HG03175 (cell line): Measurements from ENCODE around the gene PIEZO2.

ENCODE experiments used
- ATAC-seq: cut with Tn5 transposase; IDR thresholded peaks from one replicate; pipeline ENCODE4 v1.9.1; 2021; ENCODE audit warnings: mild to moderate bottlenecking, moderate library complexity; ENCODE audit not compliant: unreplicated experiment

The PIEZO2 gene

GRCh38 chr18:11114653-11115052, 34.7 kb downstream of the PIEZO2 start:
- no peak for ATAC-seq

- no peak for ATAC-seq
Measured at GRCh38 chr18:11113937-11114336, 35.4 kb downstream of the PIEZO2 start.

DNA sequence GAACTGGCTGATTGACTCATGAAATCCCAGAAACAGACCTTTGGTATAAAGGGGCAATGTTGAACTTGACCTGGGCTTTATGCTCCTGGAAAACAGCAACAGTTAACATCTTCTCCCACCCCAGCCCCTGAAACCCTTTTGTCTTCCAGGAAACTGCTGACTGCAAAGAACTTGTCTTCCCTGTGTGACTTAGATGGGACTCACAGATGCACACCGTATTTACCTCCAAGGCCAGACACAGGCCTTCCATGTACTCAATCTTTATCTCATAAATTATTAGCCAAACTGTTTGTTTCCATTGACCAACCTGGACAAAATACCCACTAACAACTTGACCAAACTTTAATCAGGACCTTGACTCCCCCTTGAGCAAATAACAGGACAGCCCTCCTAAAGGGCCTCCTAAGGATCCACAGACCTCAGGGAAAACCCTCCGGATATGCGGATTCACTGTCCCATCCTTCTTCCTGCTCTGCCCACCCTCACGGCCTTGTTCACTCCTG, 36.3 kb downstream of the PIEZO2 start:
- no peak for ATAC-seq

DNA sequence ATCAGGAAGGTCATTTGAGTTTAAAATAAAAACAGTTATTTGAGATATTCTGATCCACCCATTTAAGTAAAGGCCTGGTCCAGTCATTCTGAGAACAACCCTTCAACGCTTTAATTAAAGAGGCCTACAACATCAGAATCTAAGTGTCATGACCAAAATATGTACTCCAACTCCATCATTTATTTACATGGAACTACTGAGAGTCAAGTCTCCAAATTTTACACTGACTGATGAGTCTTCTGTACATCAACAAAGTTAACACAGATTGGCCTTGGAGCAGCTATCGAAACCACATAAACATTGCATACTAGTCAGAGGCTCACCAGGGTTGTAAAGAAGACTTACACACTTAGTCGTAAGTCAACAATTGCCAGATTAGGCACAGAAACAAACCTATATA, 37.1 kb downstream of the PIEZO2 start:
- ATAC-seq, result no peak

GRCh38 chr18:11110509-11110908, 38.9 kb downstream of the PIEZO2 start:
- no peak for ATAC-seq

- no peak for ATAC-seq
Measured at GRCh38 chr18:11108947-11109346, 40.4 kb downstream of the PIEZO2 start.

- ATAC-seq, result no peak
Measured at GRCh38 chr18:11106894-11107293, 42.5 kb downstream of the PIEZO2 start.

- ATAC-seq, result no peak
Measured at GRCh38 chr18:11105463-11105862, 43.9 kb downstream of the PIEZO2 start.

GRCh38 chr18:11104307-11104706, 45.1 kb downstream of the PIEZO2 start:
- no peak for ATAC-seq

GRCh38 chr18:11096839-11097750, 52.3 kb downstream of the PIEZO2 start:
- ATAC-seq, result no peak

DNA sequence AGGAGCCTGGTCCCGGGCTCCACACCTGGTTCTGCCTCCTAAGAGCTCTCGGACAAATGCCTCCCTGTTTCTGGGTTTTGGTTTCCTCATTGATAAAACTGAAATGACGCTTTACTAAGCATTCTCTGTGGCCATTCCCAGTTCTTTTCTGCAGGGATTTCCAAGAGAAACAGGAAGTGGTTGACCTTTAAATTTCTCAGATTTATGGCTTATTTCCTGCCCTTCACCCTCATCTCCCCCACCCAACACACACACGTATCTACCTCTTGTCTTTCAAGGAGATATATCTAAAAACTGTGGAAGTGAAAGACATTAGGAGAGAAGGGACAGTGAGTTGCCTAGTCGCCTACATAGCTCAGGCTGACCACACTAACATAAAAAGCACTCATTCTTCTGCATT, 53.0 kb downstream of the PIEZO2 start:
- ATAC-seq, result no peak

DNA sequence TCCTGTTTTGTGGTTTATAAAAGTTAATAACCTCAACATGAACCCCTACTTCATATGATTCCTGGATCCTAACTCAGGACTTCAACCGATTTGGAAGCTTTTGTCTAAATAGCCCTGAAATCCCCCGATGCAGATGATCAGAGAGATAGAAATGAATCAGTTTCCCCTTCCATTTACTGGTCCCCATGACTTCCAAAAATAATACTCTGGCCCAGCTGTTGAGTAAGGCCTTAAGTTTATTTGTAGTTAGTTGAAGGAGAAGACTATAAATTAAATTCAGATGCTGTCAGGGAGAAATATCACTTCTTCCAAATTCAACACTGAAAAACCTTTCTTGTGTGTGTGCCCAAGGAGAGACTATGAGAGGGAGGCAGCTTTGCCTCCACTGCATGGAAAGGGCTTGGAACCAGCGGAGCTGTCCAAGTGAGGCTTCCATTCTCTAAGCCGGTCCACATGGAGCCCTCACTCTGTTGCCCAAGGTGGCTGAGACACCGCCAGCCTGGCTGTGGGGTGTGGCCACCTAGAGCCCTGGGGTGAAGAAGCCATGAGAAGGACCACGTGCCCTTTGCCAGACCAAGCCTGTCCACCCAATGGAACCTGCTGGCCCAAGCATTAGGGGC, 53.6 kb downstream of the PIEZO2 start:
- ATAC-seq, result no peak

- no peak for ATAC-seq
Measured at GRCh38 chr18:11095211-11095610, 54.2 kb downstream of the PIEZO2 start.

GRCh38 chr18:11091746-11092145, 57.6 kb downstream of the PIEZO2 start:
- no peak for ATAC-seq

DNA sequence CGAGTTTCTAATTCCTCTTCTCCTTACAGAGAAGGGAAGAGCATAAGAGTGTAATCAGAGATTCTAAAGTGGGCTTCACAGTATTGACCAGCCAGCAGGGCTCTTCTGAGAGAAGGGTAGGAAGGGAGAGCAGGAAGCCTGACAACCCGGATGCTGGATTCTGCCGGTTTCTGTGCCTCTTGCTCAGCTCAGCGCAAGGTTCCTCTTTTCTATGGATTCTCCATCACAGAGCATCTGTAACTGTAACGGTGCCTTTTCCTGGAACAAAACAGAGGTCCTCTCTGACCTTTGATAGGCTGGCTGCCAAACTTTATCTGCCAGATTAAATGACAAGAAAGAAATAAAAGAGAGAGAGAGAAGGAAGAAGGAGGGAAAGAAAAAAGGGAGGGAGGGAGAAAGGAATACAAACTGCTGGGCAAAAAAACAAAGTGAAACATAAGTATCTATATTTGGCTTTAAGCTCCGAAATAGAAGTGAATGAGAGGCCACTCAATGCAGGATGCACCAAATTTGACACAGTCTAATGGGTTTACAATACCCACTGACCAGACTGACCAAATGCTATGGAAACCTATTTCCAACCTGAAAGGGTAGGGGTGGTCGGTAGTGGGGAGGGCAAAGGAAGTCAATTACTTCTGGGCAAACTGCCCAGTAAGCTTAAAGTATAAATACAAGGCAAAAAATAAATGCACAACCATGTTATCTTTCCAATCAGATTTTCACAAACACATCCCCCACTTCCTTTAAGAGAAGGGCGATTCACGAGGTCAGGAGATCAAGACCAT, 59.2 kb downstream of the PIEZO2 start:
- no peak for ATAC-seq

DNA sequence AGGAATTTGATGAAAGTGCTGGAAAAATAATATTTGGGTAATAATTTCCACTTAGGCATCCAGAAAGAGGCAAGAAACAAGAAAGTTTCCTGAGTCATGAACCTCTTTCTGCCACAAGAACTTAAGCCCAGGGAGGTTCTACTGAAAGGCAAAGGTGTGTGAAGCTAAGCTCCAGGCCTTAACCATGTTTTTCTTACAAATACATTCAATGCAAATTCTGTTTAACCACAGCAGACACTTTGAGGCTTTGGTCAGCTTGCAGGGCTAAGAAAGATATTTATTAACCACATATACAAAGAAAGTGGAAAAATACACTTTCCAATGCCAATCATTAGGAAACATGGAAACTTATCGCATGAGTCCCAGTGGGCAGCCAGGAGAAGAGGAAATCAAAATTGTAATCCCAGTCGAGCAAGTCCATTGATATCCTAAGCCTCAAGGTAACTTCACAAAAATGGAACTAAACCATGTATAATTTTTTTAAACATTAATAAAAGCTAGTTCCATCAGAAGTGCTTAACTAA, 68.3 kb downstream of the PIEZO2 start:
- ATAC-seq, result no peak

- no peak for ATAC-seq
Measured at GRCh38 chr18:11078491-11078890, 70.9 kb downstream of the PIEZO2 start.

GRCh38 chr18:11077548-11078187, 71.7 kb downstream of the PIEZO2 start:
- ATAC-seq, result no peak

DNA sequence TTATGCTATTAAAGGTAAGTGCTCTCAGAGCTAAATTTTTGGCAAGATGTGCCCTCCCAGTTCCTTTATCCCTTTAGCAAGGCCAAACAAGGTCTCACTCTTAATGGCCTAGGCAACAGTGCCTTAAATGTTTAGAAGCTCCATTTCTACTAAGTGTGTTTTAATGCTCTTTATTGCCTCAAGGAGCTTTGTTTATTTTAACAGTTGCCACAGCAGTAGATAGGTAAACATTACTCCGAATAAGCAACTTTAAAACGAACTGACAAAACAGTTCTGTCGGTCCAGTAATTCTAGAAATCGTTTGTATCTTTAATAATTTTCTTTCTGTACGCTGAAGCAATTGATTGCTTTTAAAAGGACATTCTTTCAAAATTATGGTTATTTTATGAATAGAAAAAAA, 74.5 kb downstream of the PIEZO2 start:
- no peak for ATAC-seq

- no peak for ATAC-seq
Measured at GRCh38 chr18:11073971-11074370, 75.4 kb downstream of the PIEZO2 start.

DNA sequence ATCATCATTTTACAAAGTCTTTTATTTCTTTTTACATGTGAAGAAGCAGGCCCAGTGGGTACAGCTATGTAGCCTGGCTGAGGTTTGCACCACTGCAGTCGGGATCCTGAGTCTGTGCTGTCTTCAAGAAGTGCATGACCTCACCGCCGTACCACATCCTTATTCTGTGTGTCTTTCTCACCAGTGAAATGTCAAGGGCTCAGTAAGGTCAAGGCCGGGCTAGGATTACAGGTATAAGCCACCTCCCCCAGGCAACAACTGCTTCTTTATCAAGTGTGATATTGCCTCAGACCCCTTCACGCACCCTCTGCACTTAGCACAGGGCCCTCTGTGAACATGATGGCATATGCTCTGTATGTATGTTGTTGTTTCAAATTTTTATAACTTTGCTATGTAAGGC, 76.7 kb downstream of the PIEZO2 start:
- no peak for ATAC-seq
